ENCODE data around the gene DCST1.

DCST1 gene

DNA sequence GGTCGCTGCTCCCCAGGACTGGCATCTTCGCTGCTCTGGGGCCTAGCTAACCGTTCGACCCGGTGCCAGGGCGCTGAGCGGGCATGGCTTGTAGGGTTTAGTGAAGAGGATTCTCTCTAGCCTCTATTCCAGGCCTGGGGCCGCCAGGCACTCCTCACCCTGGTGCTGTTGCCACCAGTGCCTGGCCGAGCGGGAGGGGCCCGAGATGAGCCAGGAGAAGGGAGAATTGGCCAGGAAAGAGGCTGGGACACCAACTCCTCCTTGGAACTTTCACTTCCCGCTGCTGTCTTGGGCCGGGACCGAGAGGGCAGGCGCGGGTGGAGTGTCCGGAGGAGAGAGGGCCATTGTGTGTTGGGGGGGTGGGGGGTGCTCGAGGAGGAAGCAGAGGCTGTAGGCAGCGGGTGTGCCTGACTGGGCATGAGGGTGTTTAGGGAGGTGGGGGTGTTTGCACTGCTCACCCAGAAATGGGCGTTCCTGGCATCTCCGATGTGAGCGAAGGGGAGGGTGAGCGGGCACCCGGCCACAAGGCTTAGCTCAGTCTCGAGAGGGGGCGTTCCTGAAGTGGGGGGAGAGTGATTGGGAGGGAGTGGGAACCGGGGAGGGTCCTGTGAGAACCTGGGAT lies 18.3 kb downstream of the DCST1 start:
- DNase-seq (ENCODE audit: low read depth, low spot score) = no peak

DNA sequence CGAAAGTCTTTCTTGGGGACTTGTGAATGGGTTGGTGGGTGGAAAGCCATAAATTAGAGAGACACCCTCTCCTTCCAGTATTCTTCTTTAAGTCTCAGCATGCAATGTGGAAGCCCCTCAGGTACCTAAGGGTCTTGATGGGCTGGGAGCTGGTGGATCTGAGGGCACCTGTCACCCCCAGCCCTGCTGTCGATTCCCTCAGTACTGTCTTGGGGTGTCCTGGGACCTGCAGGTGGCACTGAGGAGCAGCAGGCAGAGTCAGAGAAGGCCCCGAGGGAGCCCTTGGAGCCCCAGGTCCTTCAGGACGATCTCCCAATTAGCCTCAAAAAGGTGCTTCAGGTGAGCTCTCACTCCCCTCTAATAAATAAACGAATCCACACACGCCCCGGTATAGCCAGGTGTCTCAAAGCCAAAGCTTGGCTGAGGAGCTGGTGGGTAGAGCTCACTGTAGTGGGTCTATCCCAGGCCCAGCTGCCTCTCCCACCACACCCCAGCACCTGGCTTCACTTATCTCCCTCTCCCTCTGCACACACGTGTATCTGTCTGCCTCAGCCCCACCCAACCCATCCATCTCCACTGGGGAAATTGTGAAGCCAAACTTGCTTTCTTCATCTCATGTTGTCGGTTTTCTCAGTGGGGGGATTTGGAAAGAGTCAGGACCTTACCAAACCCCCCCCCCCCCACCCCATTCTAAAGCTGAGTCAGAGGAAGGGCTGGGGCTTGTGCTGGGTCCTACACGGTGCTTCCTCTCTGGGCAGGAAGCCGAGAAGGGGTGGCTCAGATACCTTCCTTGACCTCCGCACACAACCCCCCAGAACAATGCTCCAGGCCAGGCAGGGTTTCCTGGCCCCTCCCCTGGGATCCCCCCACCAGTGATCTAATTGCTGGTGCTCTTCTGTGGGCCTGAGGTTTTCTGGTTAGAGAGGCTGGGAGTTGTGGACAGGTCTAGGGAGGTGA lies 19.1 kb downstream of the DCST1 start:
- H3K4me1 ChIP-seq (ENCODE audit: insufficient read depth, insufficient read length) = peaks cover 25% of the 10 kb centered on the region
- peak overlapping the region; percentile 88 for H3K9ac ChIP-seq (ENCODE audit: insufficient read length, low read depth)
- H3K27me3 ChIP-seq (ENCODE audit: insufficient read depth, insufficient read length) = peaks cover 18% of the 10 kb centered on the region
- TF ChIP-seq YY1 (IDR thresholded peaks at IDR 0.05; ENCODE audit: insufficient read depth, insufficient read length) (no peak), ZNF274 (IDR thresholded peaks at IDR 0.05; ENCODE audit: low read depth, low read length) (no peak), SUZ12 (IDR thresholded peaks at IDR 0.05; ENCODE audit: extremely low read depth, insufficient read depth, insufficient read length) (no peak)
- H3K4me3 ChIP-seq (ENCODE audit: insufficient read length, low read depth) = peak overlapping the region; percentile 79
- DNase-seq (ENCODE audit: low read depth, low spot score) = no peak
- H3K9me3 ChIP-seq (ENCODE audit: insufficient read depth, low read length) = peaks cover 3% of the 10 kb centered on the region; the same call in 1 of the 2 replicates
- peaks cover 45% of the 10 kb centered on the region for H3K36me3 ChIP-seq (ENCODE audit: insufficient read depth, insufficient read length, low read length)

More for the DNA sequence above, 18.3 kb downstream of the DCST1 start:
- TF ChIP-seq ZNF274 (IDR thresholded peaks at IDR 0.05; ENCODE audit: low read depth, low read length) = no peak
- no peak for TF ChIP-seq YY1 (IDR thresholded peaks at IDR 0.05; ENCODE audit: insufficient read depth, insufficient read length)
- no peak for TF ChIP-seq SUZ12 (IDR thresholded peaks at IDR 0.05; ENCODE audit: extremely low read depth, insufficient read depth, insufficient read length)
- H3K9me3 ChIP-seq (ENCODE audit: insufficient read depth, low read length) = no peaks in the 10 kb centered on the region
- peaks cover 37% of the 10 kb centered on the region for H3K36me3 ChIP-seq (ENCODE audit: insufficient read depth, insufficient read length, low read length)
- peak overlapping the region; percentile 79 for H3K4me3 ChIP-seq (ENCODE audit: insufficient read length, low read depth)
- H3K4me1 ChIP-seq (ENCODE audit: insufficient read depth, insufficient read length) = peaks cover 28% of the 10 kb centered on the region
- peaks cover 18% of the 10 kb centered on the region for H3K27me3 ChIP-seq (ENCODE audit: insufficient read depth, insufficient read length)
- peak overlapping the region; percentile 88 for H3K9ac ChIP-seq (ENCODE audit: insufficient read length, low read depth)

DNA sequence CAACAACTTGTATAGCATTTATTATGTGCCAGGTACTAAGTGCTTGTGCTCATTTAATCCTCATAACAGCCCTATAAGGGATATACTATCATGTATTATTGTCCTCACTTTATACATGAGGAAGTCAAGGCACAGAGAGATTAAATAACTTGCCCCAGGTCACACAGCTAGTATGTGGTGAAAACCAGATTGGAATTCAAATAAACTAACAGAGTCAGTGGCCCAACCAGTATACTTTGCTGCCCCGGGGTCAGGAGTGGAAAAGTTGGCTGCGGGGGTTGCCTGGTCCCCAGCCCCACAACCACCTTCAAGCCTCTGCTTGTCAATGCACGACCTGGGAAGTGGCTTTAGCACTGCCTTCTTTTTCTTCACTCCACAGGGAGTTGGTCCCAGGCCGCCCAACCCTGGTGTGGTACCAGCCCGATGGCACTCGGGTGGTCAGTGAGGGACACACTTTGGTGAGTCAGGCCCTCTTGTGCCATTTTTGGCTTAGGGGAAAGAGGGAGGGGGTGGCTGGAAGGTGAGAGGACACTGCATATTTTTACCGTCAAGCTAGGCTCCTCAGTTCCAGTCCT lies 20.0 kb downstream of the DCST1 start:
- no peak for TF ChIP-seq YY1 (IDR thresholded peaks at IDR 0.05; ENCODE audit: insufficient read depth, insufficient read length)
- no peak for TF ChIP-seq SUZ12 (IDR thresholded peaks at IDR 0.05; ENCODE audit: extremely low read depth, insufficient read depth, insufficient read length)
- no peak for TF ChIP-seq ZNF274 (IDR thresholded peaks at IDR 0.05; ENCODE audit: low read depth, low read length)
- Histone ChIP-seq H3K9me3 (ENCODE audit: insufficient read depth, low read length) (peaks cover 8% of the 10 kb centered on the region; the same call in 1 of the 2 replicates), H3K36me3 (ENCODE audit: insufficient read depth, insufficient read length, low read length) (peaks cover 55% of the 10 kb centered on the region), H3K9ac (ENCODE audit: insufficient read length, low read depth) (no peak overlapping the region), H3K4me1 (ENCODE audit: insufficient read depth, insufficient read length) (peaks cover 21% of the 10 kb centered on the region), H3K27me3 (ENCODE audit: insufficient read depth, insufficient read length) (peaks cover 18% of the 10 kb centered on the region), H3K4me3 (ENCODE audit: insufficient read length, low read depth) (no peak overlapping the region)
- no peak for DNase-seq (ENCODE audit: low read depth, low spot score)

DNA sequence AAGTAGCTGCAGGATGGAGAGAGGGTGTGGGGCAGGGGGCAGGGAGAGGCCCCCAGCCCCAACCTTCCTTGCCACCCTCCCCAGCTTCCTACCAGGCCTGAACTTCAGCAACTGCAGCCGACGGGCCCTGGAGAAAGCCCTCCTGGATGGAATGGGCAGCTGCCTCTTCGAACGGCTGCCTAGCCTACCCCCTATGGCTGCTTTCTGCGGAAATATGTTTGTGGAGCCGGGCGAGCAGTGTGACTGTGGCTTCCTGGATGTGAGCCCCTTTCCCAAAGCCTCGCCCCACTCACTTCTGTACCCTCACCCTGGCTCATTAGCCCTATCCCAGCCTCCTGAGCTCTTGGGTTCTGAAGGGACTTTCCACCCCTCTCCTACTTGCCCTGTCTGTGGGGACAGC lies 23.5 kb downstream of the DCST1 start:
- no peak for TF ChIP-seq YY1 (IDR thresholded peaks at IDR 0.05; ENCODE audit: insufficient read depth, insufficient read length)
- no peak for TF ChIP-seq SUZ12 (IDR thresholded peaks at IDR 0.05; ENCODE audit: extremely low read depth, insufficient read depth, insufficient read length)
- no peak for TF ChIP-seq ZNF274 (IDR thresholded peaks at IDR 0.05; ENCODE audit: low read depth, low read length)
- Histone ChIP-seq H3K27me3 (ENCODE audit: insufficient read depth, insufficient read length) (peaks cover 8% of the 10 kb centered on the region), H3K9me3 (ENCODE audit: insufficient read depth, low read length) (peaks cover 8% of the 10 kb centered on the region; the same call in 1 of the 2 replicates), H3K4me1 (ENCODE audit: insufficient read depth, insufficient read length) (peaks cover 13% of the 10 kb centered on the region), H3K36me3 (ENCODE audit: insufficient read depth, insufficient read length, low read length) (peaks cover 75% of the 10 kb centered on the region), H3K4me3 (ENCODE audit: insufficient read length, low read depth) (no peak overlapping the region), H3K9ac (ENCODE audit: insufficient read length, low read depth) (no peak overlapping the region)
- DNase-seq (ENCODE audit: low read depth, low spot score) = no peak

DNA sequence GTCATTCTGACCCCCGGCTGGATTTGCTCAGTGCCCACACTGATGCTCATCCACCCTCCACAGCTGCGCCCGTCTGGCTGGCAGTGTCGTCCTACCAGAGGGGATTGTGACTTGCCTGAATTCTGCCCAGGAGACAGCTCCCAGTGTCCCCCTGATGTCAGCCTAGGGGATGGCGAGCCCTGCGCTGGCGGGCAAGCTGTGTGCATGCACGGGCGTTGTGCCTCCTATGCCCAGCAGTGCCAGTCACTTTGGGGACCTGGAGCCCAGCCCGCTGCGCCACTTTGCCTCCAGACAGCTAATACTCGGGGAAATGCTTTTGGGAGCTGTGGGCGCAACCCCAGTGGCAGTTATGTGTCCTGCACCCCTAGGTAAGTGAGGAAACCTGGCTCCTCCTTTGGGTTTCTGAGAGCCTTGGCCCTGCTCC lies 24.2 kb downstream of the DCST1 start:
- Histone ChIP-seq H3K36me3 (ENCODE audit: insufficient read depth, insufficient read length, low read length) (peaks cover 75% of the 10 kb centered on the region), H3K27me3 (ENCODE audit: insufficient read depth, insufficient read length) (peaks cover 2% of the 10 kb centered on the region), H3K4me3 (ENCODE audit: insufficient read length, low read depth) (no peak overlapping the region), H3K9ac (ENCODE audit: insufficient read length, low read depth) (no peak overlapping the region), H3K4me1 (ENCODE audit: insufficient read depth, insufficient read length) (peaks cover 12% of the 10 kb centered on the region), H3K9me3 (ENCODE audit: insufficient read depth, low read length) (peaks cover 8% of the 10 kb centered on the region; the same call in 1 of the 2 replicates)
- no peak for TF ChIP-seq ZNF274 (IDR thresholded peaks at IDR 0.05; ENCODE audit: low read depth, low read length)
- TF ChIP-seq YY1 (IDR thresholded peaks at IDR 0.05; ENCODE audit: insufficient read depth, insufficient read length) = no peak
- no peak for TF ChIP-seq SUZ12 (IDR thresholded peaks at IDR 0.05; ENCODE audit: extremely low read depth, insufficient read depth, insufficient read length)
- DNase-seq (ENCODE audit: low read depth, low spot score) = no peak

DNA sequence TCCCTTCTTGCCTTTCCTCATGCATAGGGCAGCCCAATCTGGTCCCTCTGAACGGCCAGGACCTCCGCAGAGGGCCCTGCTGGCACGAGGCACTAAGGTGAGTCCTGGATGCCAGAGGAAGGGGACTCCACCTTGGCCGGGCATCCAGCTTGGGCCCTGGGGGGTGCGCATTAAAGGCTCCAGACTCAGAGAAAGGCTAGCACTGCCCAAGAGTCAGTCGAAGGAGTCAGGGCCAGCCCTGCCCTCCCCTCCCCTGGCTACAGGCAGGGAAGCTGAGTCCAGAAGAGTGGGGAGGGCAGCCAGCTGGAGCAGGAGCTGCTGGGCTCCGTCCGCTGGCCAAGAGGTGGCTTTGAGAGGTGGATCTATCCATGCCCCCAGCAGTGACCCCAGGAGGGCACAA lies 27.1 kb downstream of the DCST1 start:
- H3K27me3 ChIP-seq (ENCODE audit: insufficient read depth, insufficient read length) = peaks cover 6% of the 10 kb centered on the region
- H3K9me3 ChIP-seq (ENCODE audit: insufficient read depth, low read length) = peaks cover 8% of the 10 kb centered on the region; the same call in 1 of the 2 replicates
- DNase-seq (ENCODE audit: low read depth, low spot score) = no peak
- TF ChIP-seq SUZ12 (IDR thresholded peaks at IDR 0.05; ENCODE audit: extremely low read depth, insufficient read depth, insufficient read length) (no peak), ZNF274 (IDR thresholded peaks at IDR 0.05; ENCODE audit: low read depth, low read length) (no peak), YY1 (IDR thresholded peaks at IDR 0.05; ENCODE audit: insufficient read depth, insufficient read length) (no peak)
- peaks cover 55% of the 10 kb centered on the region for H3K36me3 ChIP-seq (ENCODE audit: insufficient read depth, insufficient read length, low read length)
- H3K4me1 ChIP-seq (ENCODE audit: insufficient read depth, insufficient read length) = peaks cover 20% of the 10 kb centered on the region
- no peak overlapping the region for H3K4me3 ChIP-seq (ENCODE audit: insufficient read length, low read depth)
- peak overlapping the region; percentile 12 for H3K9ac ChIP-seq (ENCODE audit: insufficient read length, low read depth)
